Right lobe of liver (tissue), 4 donors: ENCODE results near the gene ADI1.

ENCODE experiments used
- CTCF ChIP-seq, 4 donors: fragments of 200-600 bp in 3 of 4; fragments of 450-650 bp in 1 of 4; IDR thresholded peaks; one replicate each; pipeline versions ENCODE4 v1.5.1 to v1.8.0; 2016 to 2022; ENCODE audit warnings: antibody characterized with exemption in 4 of 4, mild to moderate bottlenecking in 2 of 4
- POLR2A ChIP-seq: fragments of 450-650 bp; IDR thresholded peaks from one replicate; pipeline ENCODE4 v1.6.1; 2017; ENCODE audit warnings: antibody characterized with exemption, mild to moderate bottlenecking
- donor health status: DM: no; HTN: no; CAD: no.
- donor health status: DM: no; HTN: no; CAD: no.
- donor health status: DM: no; HTN: yes; CAD: no.

GRCh38 chr2:3478846-3479385, 40.4 kb downstream of the ADI1 start:
- TF ChIP-seq CTCF (IDR thresholded peaks at IDR 0.05) (no peak), POLR2A (no peak)
